ENCODE data around the gene LAIR1.
A peak's percentile ranks its signal among the peaks of the same experiment; 100 is the strongest.
"Not testable (repeated sequence)": the region's sequence is repeated elsewhere in the genome, so short reads cannot be mapped to it uniquely, and the experiment has no call there.

LAIR1 gene, protein sequence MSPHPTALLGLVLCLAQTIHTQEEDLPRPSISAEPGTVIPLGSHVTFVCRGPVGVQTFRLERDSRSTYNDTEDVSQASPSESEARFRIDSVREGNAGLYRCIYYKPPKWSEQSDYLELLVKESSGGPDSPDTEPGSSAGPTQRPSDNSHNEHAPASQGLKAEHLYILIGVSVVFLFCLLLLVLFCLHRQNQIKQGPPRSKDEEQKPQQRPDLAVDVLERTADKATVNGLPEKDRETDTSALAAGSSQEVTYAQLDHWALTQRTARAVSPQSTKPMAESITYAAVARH

DNA sequence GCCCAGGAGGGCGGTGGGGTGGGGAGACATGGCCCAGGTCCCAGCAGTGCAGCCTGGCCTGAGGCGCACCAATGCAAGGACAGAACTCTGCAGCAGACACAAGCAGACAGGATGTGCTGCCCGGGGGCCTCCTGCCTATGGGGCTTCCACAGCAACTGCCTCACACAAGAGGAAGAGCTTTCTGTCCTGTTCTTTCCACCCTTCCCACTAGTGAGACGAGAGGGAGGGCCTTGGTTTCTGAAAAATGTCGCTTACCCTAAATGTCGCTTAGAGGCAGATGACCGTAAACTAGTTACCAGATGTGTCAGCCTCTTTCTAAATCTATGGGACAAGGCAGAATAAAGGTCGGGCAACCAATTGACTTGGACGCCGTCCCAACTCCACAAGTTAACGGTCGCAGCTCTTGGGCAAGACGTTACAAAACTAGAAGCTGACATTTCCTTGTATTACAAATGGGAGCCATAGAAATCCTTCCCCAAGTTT lies at the start of gene LAIR1:
TSS of gene LAIR1 (minus strand) at position 157 of the 483 bp plus-strand sequence. CDS start at position 30, 127 bp downstream.
- DNase-seq (ENCODE audit: low spot score) = no peak

DNA sequence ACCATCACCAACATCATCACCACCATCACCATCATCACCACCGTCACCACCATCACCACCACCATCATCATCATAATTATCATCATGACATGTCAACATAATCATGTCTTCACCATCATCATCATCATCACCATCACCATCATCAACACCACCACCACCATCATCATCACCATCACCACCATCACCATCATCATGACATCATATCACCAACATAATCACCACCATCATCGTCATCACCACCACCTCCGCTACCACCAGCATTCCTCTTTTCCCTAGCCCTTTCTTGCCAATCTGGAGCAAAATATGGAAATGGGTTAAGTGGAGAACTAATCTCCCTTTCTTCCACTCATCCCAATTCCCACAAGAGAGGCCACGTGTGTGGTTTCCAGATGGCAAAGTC lies 49.4 kb upstream of the LAIR1 start:
- no peak for DNase-seq (ENCODE audit: low spot score)

DNA sequence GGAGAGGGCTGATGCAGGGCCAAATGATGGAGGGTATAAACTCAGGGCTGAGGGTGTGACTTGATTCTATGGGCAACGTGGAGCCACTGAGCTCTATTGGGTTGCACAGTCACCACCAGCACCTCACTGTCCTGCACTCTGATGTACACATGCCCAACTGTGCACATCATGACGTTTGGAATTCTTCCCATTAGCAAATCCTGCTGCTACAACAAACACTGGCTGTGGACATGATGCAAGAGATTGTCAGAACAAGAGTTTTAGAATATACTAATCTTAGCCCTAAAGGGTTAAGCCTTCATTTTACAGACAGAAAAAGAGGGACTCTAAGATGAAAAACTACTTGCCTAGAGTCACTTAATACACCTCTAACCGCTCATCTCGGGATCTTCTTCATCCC lies 48.1 kb upstream of the LAIR1 start:
- DNase-seq (ENCODE audit: low spot score) = no peak

DNA sequence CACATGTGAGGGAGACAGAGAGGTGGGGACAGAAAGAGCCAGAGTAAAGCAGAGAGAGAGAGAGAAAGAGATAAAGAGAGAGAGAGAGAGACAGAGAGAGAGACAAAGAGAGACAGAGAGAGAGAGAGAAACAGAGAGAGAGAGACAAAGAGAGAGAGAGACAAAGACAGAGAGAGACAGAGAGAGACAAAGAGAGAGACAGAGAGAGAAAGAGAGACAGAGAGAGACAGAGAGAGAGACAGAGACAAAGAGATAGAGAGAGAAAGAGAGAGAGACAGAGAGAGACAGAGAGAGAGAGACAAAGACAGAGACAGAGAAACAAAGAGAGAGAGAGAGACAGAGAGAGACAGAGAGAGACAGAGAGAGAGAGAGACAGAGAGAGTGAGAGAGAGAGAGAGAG lies 46.3 kb upstream of the LAIR1 start:
- DNase-seq (ENCODE audit: low spot score) = no peak

DNA sequence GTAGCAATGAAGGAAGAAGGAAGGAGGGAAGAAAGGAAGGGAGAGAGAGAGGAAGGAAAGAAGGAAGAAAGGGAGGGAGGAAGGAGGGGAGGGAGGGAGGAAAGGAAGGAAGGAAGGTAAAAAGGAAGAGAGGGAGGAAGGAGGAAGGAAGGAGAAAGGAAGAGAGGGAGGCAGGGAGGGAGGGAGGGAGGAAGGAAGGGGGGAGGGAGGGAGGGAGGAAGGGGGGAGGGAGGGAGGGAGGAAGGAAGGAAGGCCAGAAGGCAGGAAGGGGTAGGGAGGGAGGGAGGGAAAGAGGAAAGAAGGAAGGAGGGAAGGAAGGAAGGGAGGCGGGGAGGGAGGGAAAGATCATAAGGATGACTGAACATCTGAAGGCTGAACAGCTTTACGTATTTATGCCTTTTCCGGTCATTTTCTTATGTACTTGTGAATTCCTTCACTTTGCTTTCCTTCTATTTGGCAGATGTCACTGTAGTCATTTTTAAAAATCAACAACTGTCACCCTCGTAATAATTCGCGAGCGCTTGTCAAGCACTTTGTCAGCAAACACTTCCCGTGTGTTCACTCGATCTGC lies 43.8 kb upstream of the LAIR1 start:
- DNase-seq (ENCODE audit: low spot score) = no peak

DNA sequence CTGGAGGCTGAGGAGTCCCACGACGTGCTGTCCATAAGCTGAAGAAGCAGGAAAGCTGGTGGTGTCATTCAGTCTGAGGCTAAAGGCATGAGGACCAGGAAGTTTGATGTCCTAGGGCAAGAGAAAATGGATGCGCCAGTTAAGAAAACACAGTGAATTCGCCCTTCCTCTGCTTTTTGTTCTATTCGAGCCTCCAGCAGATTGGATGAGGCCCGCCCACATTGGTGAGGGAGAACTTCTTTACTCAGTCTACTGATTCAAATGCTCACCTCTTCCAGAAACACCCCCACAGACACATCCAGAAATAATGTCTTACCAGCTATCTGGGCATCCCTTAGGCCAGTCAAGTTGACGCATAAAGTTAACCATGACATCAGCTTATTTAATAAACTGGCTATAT lies 43.0 kb upstream of the LAIR1 start:
- no peak for DNase-seq (ENCODE audit: low spot score)

DNA sequence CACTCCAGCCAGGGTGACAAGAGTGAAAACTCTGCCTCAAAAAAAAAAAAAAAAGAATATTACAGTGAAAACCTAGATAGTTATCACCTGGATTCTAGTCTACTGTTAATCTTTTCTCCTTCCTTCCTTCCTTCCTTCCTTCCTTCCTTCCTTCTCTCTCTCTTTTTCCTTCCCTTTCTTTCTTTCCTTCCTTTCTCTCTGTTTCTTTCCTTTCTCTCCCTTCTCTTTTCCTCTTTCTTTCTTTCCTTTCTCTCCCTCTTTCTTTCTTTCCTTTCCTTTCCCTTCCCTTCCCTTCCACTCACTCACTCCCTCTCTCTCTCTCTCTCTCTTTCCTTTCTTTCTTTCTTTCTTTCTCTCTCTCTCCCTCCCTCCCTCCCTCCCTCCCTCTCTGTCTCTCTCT lies 40.9 kb upstream of the LAIR1 start:
- no peak for DNase-seq (ENCODE audit: low spot score)

DNA sequence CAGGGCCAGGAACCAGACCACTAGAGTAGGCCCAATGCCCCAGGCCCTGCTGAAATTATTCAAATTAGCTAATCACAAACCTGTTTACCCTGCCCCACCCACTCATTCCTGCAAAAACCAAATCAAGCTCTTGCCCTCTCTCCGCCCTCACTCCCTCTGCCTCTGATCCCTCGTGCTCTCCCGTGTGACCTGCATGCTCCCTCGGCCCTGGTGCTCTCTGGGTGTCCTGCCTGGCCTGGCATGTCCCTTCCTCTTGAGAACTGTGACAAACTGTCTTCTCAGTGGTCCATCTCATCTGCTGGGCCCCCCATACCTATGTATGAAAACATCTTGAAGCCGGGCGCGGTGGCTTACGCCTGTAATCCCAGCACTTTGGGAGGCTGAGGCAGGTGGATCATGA lies 38.3 kb upstream of the LAIR1 start:
- no peak for DNase-seq (ENCODE audit: low spot score)

DNA sequence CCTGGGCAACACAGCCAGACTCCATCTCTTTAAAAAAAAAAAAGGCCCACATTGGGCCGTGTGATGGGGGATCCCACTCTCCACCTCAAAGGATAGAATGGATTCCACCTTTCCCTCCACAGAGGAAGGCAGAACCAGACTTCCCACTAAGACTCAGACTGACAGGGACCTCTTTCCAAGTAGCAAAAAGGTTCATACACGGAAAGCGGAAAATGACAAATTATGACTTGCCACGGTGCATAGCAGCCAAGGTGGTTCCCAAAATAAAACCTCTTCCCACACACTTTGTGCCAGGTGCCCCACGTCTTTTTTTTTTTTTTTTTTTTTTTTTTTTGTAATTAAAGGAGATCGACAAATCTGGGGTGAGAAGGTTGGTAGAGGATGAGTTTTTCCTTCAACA lies 36.2 kb upstream of the LAIR1 start:
- DNase-seq (ENCODE audit: low spot score) = no peak

DNA sequence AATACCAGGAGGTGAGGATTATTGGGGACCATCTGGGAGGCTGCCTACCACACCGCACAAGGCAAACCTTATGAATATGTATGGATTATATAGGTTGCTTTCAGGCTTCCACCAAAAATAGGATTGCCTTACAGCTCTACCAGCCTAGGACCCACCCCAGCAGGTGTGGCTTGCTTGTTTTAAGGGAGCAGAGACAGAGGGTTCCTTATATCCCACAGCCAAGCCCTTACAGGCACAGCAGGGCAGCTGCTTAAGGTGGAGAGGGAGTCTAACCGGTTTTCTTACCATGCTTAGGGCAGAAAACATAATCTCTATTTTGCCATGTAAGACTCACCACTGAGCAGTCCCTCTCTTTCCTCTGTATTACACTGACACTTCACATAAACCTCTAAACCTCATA lies 34.5 kb upstream of the LAIR1 start:
- peak; percentile 56 for DNase-seq (ENCODE audit: low spot score)

DNA sequence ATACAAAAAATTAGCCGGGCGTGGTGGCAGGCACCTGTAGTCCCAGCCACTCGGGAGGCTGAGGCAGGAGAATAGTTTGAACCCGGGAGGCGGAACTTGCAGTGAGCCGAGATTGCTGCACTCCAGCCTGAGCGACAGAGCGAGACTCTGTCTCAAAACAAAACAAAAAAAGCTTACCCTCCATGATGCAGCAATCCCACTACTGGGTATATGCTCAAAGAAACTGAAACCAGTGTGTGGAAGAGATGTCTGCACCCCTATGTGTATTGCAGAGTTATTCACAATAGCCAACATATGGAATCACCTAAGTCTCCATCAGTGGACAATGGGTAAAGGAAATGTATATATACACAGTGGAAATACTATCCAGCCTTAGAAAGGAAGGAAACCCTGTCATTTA lies 31.0 kb upstream of the LAIR1 start:
- DNase-seq (ENCODE audit: low spot score) = no peak

DNA sequence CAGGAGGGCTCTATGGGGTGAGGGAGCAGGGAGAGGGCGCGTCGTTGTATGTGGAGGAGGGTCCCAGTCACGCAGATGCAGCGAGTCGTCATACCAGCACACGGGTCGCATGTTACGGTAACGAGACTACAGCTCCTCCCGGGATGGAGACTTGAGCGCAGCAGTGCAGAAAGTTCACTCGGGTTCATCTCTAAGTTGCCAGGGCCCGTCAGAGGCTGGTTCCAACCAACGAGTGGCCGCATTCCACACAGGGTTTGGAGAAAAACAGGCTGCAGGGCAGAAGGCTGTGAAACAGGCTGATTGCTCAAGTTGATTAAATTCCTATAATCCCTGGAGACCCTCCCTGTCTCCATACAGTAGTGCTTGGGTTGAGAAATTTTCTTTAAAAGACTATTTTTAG lies 28.6 kb upstream of the LAIR1 start:
- no peak for DNase-seq (ENCODE audit: low spot score)

DNA sequence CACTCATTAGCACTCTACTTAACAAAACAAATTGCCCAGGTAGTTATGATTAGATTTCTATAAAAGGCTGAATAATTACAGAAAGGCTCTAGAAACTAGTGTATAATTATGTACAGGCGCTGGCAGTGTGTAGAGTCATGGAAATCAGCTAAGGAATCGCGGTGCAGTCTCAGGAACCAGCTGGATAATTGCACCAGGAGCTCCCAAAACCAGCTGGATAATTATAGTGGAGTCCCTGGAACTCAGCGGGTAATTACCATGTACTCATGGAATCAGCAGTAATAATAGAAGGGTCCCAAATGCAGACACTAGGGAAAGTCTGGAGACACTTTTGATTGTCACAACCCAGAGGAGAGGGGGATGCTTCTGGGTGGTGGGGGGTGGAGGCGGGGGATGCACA lies 27.4 kb upstream of the LAIR1 start:
- DNase-seq (ENCODE audit: low spot score) = no peak

DNA sequence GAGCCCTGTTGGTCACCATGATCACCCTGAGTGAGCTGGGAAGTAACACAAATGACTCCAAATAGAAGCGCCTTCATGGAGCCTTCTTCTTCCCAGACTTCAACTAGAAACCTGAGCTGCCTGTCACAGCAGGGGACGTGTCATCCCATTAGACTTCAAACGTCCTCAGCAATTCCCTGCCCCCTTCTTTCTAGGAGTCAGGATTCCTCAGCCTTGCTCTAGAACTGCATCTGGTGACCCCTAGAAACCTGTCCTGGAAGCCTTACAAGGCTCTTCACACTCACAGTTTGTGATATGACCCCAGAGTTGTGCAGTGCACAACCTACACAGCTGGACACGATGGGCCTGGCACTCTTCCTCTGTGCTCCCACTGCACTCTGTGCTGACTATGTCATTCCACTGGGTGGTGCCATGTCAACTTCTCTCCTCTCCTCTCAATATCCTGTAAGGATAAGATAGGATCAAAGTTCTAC lies 26.9 kb upstream of the LAIR1 start:
- DNase-seq (ENCODE audit: low spot score) = no peak

DNA sequence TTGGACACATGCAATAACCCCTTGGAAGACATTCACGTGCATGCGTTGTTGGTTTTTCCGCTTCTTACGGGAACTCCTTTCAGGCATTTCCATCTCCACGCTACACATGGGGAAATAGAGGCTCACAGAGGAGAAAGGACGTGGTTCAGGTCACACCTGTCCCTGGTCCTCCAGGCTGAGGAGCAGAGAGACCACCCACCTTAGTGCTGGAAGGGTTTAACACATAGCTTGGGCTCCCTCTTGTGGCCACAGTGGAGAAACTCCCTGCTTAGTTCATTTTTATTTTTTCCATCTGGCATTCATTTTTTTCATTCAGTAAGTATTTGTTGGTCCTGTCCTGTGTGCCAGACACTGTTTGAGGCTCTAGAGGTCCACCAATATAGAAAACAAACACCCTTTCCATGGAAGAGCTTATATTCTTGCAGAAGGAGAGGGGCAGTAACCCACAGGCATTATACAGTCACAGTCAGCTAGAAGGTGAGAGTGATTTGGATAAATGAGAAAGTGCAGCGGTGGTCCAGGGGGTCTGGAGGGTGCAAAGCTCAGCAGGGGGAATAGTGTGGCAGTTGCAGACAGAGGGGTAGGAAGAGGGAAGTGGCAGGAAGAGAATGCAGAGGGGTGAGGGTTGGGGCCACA lies 26.3 kb upstream of the LAIR1 start:
- DNase-seq (ENCODE audit: low spot score) = peak; percentile 70

DNA sequence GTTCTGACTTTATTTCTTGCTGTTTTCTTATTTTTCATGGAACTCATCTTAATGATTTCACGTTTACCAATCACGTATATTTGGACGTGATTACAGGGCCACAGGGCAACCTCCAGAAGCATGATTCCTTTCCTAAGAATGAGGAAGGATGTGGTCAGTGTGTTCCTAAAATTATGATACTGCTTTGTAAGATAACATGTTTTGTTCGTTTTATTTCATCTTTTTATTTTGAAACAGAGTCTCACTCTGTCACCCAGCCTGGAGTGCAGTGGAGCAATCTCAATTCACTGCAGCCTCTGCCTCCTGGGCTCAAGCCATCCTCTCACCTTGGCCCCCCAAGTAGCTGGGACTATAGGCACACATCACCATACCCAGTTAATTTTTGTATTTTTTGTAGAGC lies 24.8 kb upstream of the LAIR1 start:
- no peak for DNase-seq (ENCODE audit: low spot score)

DNA sequence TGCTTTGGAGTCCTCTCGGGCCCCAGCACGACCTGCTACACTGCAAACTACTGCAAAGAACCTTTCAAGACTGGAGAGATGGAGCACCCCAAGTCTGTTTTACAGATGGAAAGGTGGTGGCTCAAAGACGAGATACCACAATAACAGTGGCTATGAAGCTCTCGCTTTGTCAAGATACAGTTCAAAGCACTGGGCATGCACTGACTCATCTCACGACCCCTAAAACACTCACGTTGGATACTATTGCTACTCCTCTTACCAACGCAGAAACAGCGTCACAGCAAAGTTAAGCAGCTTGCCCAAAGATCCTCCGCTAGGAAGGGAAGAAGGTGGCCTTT lies 24.0 kb upstream of the LAIR1 start:
- no peak for DNase-seq (ENCODE audit: low spot score)

DNA sequence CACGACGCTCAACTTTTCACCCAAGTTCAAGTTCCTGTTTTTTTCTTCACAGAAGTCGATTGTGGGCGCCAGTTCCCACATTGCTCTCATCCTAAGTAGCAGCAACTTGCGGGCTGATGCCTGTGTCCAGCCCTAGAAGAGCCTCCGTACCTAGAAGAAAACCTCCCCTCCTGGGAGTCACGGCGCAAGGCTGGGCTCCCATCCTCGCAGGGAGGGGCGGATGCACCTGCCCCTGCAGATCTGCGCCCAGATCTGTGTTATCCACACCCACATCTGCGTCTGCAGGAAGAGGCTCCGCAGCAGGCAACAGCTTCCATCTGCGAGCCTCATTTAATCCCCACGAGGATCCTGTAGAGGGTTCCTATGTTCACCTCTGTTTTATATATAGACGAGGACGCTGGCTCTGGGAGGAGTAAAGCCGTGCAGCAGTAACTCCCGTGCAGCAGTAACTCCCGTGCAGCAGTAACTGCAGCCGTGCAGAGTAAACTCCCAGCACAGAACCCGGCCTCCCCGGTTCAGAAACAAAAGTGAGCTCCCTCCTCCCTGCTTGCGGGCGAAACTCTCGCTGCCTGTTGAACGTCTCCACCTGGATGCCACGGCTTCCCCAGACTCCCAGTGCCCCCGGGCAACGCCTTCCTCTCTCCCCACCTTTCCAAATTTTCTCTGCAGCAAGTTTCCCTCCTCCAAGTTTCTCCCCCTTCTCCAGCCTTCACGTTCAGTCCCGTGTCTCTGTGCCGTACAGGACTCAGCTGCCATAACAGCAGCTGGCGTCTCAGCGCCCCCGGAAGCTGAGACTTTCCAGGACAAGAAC lies 23.5 kb upstream of the LAIR1 start:
- no peak for DNase-seq (ENCODE audit: low spot score)

DNA sequence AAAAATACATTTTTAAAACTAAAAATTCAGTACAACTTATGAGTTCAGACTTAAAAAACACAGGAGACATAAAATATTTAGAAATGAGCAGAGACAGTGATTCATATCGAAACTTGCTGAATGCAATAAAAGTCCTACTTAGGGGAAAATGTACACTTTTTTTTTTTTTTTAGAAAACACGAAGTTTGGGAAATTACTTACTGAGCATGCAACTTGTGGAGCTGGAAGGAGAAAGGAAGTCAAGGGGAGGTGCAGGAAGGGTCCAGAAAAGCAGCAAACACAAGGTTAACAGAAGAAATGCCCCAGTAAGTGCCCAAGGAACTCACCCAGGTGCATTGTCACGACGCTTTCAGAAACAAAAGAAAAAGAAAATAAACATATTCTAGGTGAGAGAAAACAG lies 18.6 kb upstream of the LAIR1 start:
- DNase-seq (ENCODE audit: low spot score) = no peak

DNA sequence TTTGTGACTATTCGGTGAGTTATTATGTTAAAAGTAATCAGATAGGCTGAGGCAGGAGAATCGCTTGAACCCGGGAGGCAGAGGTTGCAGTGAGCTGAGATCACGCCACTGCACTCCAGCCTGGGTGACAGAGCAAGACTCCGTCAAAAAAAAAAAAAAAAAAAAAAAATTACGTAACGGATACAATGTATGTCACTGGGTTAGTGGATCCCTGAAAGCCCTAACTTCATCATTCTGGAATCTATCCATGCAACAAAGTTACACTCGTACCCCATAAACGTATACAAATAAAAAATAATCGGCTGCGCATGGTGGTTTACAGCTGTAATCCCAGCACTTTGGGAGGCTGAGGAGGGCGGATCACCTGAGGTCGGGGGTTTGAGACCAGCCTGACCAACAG lies 17.3 kb upstream of the LAIR1 start:
- not testable (repeated sequence) for DNase-seq (ENCODE audit: low spot score)

DNA sequence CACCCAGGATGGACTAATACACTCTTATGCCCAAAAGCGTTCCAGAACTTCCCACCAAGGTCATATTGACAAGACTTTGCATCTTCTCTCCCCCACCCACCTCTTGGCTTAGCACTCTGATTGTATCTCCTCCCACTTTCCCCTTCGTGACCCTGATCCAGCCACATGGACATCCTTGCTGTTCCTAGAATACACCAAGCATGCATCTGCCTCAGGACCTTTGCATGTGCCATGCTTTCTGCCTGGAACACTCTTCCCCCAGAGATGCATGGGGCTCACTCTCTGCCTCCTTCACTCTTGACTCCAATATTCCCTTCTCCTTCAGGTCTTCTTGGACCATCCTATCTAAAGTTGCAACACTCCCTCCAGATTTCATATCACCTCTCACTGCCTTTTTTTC lies 16.2 kb upstream of the LAIR1 start:
- no peak for DNase-seq (ENCODE audit: low spot score)

DNA sequence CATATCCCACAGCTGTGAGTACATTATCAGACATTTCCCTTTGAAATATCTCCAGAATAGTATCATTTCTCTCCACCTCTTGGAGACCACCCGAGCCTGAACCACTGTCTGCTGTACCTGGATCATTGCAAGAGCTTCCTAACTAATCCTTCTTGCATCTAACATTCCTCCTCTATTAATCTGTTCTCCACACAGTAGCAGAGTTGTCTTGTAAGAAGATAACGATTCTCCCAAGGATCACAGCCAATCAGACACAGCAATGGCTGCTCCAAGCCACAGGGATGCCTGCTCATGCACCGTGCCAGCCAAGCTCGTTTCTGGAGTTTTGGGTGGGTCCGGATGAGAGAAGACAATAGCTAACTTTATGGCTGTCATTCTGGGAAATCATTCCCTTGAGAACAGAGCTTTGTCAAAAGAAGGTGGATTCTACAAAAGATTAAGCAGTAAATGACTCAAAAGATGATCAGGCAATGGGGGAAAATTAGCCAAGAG lies 14.5 kb upstream of the LAIR1 start:
- no peak for DNase-seq (ENCODE audit: low spot score)

Data from D341Med (cell line).